NCI-H1092 (cell line): Measurements from ENCODE around the gene LRRC37B.
A peak's percentile ranks its signal among the peaks of the same experiment; 100 is the strongest.
"Not testable (repeated sequence)": the region's sequence is repeated elsewhere in the genome, so short reads cannot be mapped to it uniquely, and the experiment has no call there.

Experiments used
- DNase-seq: peaks from one replicate; lab custom pipeline; 2025; lab: John Stamatoyannopoulos, UW

LRRC37B gene

GRCh38 chr17:32006957-32007462 lies at the start of gene LRRC37B:
Gene LRRC37B (plus strand): TSS chr17:32007383. CDS start chr17:32021393, 14,010 bp downstream.
- peak; percentile 64 for DNase-seq

GRCh38 chr17:31964131-31964530 lies 43.1 kb upstream of the LRRC37B start:
- DNase-seq: not testable (repeated sequence)

- no peak for DNase-seq
These were observed 39.5 kb upstream of the LRRC37B start for GRCh38 chr17:31967648-31968047.

- not testable (repeated sequence) for DNase-seq
These were observed 36.8 kb upstream of the LRRC37B start for GRCh38 chr17:31970416-31970815.

GRCh38 chr17:31974269-31975071 lies 32.7 kb upstream of the LRRC37B start:
- not testable (repeated sequence) for DNase-seq

GRCh38 chr17:31975391-31975790 lies 31.8 kb upstream of the LRRC37B start:
- DNase-seq: not testable (repeated sequence)

GRCh38 chr17:31991821-31992220 lies 15.4 kb upstream of the LRRC37B start:
- DNase-seq: not testable (repeated sequence)

GRCh38 chr17:31997005-31997404 lies 10.2 kb upstream of the LRRC37B start:
- DNase-seq: no peak

- no peak for DNase-seq
These were observed 498 bp downstream of the LRRC37B start for GRCh38 chr17:32007463-32008298.

GRCh38 chr17:32009262-32009542 lies 2.0 kb downstream of the LRRC37B start:
- DNase-seq: no peak

- DNase-seq: no peak
These were observed 2.9 kb downstream of the LRRC37B start for GRCh38 chr17:32010114-32010513.

- DNase-seq: peak; percentile 81
These were observed 8.2 kb downstream of the LRRC37B start for GRCh38 chr17:32015245-32016013.

- DNase-seq: no peak
These were observed 9.0 kb downstream of the LRRC37B start for GRCh38 chr17:32016231-32016630.

- no peak for DNase-seq
These were observed 12.0 kb downstream of the LRRC37B start for GRCh38 chr17:32019228-32019627.

- no peak for DNase-seq
These were observed 13.9 kb downstream of the LRRC37B start for GRCh38 chr17:32020943-32021614.

GRCh38 chr17:32021615-32021955 lies 14.4 kb downstream of the LRRC37B start:
- no peak for DNase-seq

- not testable (repeated sequence) for DNase-seq
These were observed 15.4 kb downstream of the LRRC37B start for GRCh38 chr17:32022554-32022953.

GRCh38 chr17:32027271-32027670 lies 20.1 kb downstream of the LRRC37B start:
- not testable (repeated sequence) for DNase-seq

- no peak for DNase-seq
These were observed 26.0 kb downstream of the LRRC37B start for GRCh38 chr17:32033223-32033622.

- not testable (repeated sequence) for DNase-seq
These were observed 26.6 kb downstream of the LRRC37B start for GRCh38 chr17:32033812-32034211.

GRCh38 chr17:32040246-32040645 lies 33.1 kb downstream of the LRRC37B start:
- not testable (repeated sequence) for DNase-seq
